Neural crest cell (in vitro differentiated cells): Measurements from ENCODE around the gene OSBPL1A. TPM values are rescaled to one million over a fixed set of nuclear protein-coding genes. Genes with fewer than 3 reads are reported as not detected.

Source experiments
- DNase-seq: peaks from one replicate; pipeline ENCODE4 v3.0.0; 2021; ENCODE audit warnings: low read depth, mixed read lengths, low spot score
- H3K27ac Mint-ChIP-seq: one replicate; pipeline ENCODE4 v1.8.0; 2021; ENCODE audit warnings: mild to moderate bottlenecking, mixed read lengths; ENCODE audit not compliant: unreplicated experiment
- H3K27me3 Mint-ChIP-seq: 2 replicates; pipeline ENCODE4 v1.8.0; 2021; ENCODE audit warnings: low read depth, mild to moderate bottlenecking, mixed read lengths
- H3K36me3 Mint-ChIP-seq: 2 replicates; pipeline ENCODE4 v1.8.0; 2021; ENCODE audit warnings: low read depth, mild to moderate bottlenecking, mixed read lengths
- H3K4me1 Mint-ChIP-seq: 2 replicates; pipeline ENCODE4 v1.8.0; 2021; ENCODE audit warnings: mixed read lengths
- H3K4me3 Mint-ChIP-seq: one replicate; pipeline ENCODE4 v1.8.0; 2021; ENCODE audit warnings: mild to moderate bottlenecking, mixed read lengths
- H3K9me3 Mint-ChIP-seq: 2 replicates; pipeline ENCODE4 v1.8.0; 2021; ENCODE audit warnings: mixed read lengths
- total RNA-seq: library from RNA; stranded (reverse); gene quantifications from 2 replicates; pipeline ENCODE4 v1.2.1, GENCODE V29; 2021
- TF ChIP-seq, protein P1 (sequence below): fragments of 200-600 bp; sonication (generic); conservative IDR thresholded peaks from 2 replicates; pipeline ENCODE4 v1.5.0; 2021; ENCODE audit warnings: antibody characterized with exemption, mild to moderate bottlenecking

Gene OSBPL1A
- total RNA-seq, 1 donor from 2014 or later = 45.8 TPM

DNA sequence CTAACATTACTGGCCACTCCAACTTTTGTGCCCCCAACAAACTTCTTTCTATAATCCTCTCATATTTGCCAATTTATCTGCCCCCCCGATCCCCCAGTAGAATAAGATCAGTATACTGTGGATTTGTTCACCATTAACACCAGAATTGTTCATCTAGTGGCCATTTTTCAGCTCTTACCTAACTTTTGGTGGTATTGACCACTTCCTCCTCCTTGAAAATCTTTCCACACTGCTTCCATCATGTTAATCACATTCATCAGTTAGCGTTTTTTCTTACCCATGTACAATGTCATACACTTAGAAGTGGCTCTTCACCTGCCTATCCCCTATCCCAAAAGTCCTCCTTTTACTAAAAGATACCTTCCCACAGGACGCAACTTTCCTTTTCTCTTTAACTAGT is 35.0 kb upstream of the OSBPL1A start:
- H3K27me3 Mint-ChIP-seq = no peaks in the 10 kb centered on the region
- H3K4me3 Mint-ChIP-seq = no peak overlapping the region
- peaks cover 18% of the 10 kb centered on the region for H3K36me3 Mint-ChIP-seq
- H3K27ac Mint-ChIP-seq = no peak overlapping the region
- DNase-seq = no peak
- peaks cover 17% of the 10 kb centered on the region for H3K4me1 Mint-ChIP-seq
- no peaks in the 10 kb centered on the region for H3K9me3 Mint-ChIP-seq
- TF ChIP-seq, protein P1, sequence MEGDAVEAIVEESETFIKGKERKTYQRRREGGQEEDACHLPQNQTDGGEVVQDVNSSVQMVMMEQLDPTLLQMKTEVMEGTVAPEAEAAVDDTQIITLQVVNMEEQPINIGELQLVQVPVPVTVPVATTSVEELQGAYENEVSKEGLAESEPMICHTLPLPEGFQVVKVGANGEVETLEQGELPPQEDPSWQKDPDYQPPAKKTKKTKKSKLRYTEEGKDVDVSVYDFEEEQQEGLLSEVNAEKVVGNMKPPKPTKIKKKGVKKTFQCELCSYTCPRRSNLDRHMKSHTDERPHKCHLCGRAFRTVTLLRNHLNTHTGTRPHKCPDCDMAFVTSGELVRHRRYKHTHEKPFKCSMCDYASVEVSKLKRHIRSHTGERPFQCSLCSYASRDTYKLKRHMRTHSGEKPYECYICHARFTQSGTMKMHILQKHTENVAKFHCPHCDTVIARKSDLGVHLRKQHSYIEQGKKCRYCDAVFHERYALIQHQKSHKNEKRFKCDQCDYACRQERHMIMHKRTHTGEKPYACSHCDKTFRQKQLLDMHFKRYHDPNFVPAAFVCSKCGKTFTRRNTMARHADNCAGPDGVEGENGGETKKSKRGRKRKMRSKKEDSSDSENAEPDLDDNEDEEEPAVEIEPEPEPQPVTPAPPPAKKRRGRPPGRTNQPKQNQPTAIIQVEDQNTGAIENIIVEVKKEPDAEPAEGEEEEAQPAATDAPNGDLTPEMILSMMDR = no peak

DNA sequence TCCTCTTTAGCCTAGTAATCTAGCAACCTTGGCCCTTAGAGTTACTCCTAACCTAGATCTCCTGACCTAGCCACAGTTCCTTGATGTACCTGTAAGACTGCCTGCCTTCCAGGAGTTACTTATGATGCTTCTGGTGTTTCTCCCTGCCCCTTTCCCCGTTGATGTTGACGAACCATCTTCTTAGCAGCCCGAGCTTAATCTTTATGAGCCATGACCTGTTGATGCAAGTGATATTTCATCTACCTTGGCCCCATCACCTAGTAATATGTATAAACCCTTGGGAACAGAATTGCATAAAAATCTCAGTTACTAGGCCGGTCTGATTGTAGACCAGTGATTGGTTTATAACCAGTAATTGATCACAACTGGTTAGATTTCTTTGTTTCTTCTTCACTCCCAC is 31.6 kb upstream of the OSBPL1A start:
- DNase-seq = no peak
- Mint-ChIP-seq H3K27me3 (peaks cover 11% of the 10 kb centered on the region), H3K4me1 (peaks cover 30% of the 10 kb centered on the region), H3K4me3 (peak overlapping the region; percentile 27), H3K36me3 (peaks cover 20% of the 10 kb centered on the region), H3K9me3 (peaks cover 3% of the 10 kb centered on the region), H3K27ac (no peak overlapping the region)
- TF ChIP-seq, protein P1 = no peak

DNA sequence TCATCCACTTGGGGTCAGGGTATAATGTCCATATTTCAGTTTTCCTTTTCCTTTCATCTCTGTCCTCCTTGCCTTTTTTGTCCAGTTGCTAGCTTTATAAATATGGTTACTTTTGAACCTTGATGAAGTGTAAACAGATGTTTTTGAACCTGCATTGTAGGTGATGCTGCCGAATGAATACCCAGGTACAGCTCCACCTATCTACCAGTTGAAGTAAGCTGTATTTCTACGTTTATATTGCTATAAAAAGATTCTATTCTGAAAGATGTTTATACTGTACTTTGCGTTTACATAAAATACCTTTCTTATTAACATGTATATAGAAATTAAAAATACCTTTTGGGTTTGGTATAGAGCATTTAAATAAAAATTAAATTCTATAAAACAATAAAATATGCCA is 31.1 kb upstream of the OSBPL1A start:
- H3K4me3 Mint-ChIP-seq = peak overlapping the region; percentile 92
- TF ChIP-seq, protein P1 = peak; percentile 39
- H3K27me3 Mint-ChIP-seq = peaks cover 14% of the 10 kb centered on the region
- peaks cover 20% of the 10 kb centered on the region for H3K36me3 Mint-ChIP-seq
- H3K9me3 Mint-ChIP-seq = peaks cover 3% of the 10 kb centered on the region
- no peak for DNase-seq
- H3K27ac Mint-ChIP-seq = no peak overlapping the region
- H3K4me1 Mint-ChIP-seq = peaks cover 30% of the 10 kb centered on the region

DNA sequence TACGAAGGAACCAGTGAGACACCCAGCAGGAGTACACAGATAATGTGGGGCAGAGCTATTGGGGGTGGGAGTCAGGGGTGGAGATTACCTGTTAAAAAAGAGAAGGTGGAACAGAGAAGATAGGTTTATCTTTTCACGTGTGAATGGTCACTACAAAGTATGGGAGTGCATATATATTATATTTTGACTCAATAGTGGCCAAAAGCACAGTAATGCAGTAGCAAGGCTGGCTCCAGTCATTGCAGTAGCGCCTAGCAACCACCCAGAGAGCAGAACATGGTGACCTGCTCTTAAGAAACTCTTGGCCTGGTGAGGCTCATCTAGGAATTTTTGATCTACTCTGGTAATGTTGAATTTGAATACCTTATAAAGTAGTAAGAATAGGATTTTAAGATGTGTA is 29.9 kb upstream of the OSBPL1A start:
- Mint-ChIP-seq H3K36me3 (peaks cover 16% of the 10 kb centered on the region), H3K27ac (peak overlapping the region; percentile 94), H3K27me3 (peaks cover 24% of the 10 kb centered on the region), H3K4me3 (peak overlapping the region; percentile 92), H3K4me1 (peaks cover 30% of the 10 kb centered on the region), H3K9me3 (peaks cover 3% of the 10 kb centered on the region)
- DNase-seq = no peak
- TF ChIP-seq, protein P1 = no peak

DNA sequence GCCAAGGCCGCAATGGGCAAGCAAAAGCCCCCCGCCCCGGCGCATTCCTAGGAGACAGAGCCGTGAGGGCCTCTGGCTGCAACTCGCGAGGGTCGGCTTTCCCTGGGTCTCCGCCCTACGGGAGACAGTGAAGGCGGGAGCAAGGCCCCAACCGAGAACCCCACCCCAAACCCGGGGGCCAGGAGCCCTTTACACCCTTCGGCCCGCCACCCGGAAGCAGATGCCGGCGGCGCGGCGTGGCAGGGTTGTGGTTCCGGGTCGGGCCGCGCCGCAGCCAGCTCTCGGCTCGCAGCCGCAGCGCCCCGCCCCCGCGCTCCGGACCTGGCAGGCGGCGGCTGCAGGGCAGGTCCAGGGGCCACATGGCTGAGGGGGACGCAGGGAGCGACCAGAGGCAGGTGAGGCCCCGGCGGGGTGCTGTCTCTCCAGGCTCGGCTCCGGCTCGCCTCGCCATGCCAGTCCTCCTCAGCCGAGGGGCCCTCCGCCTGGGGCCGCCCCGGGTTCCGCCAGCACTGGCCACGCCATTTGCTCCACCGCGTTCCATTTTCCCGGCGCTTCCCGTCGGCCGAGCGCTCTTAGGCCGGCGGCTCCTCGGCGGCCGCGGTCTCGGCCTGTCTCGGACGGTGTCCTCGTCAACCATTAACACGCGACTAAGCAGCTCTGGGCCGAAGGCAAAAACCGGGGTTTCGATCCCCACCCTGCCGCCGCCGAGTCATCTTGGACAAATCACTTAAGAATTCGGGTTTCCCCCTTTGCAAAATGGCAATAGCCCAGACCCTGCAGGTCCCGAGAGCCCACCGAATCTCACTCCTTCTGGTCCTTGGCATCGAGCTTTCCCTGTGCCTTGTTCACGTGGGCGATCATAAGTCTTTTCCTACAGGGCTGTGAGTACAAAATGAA is 29.0 kb upstream of the OSBPL1A start, which contains the start of gene IMPACT:
TSS of gene IMPACT (plus strand) at position 273 of the 897 bp plus-strand sequence. CDS start at position 360, 87 bp downstream.
- Mint-ChIP-seq H3K4me1 (peaks cover 30% of the 10 kb centered on the region), H3K9me3 (peaks cover 3% of the 10 kb centered on the region), H3K27ac (peak within 1 kb of the TSS; percentile 98), H3K36me3 (peaks cover 14% of the 10 kb centered on the region), H3K4me3 (peak within 1 kb of the TSS; percentile 92), H3K27me3 (peaks cover 31% of the 10 kb centered on the region)
- DNase-seq = peak; percentile 82
- TF ChIP-seq, protein P1 = no peak
